Measurements from ENCODE around the gene PIM1. TPM values are rescaled to one million over a fixed set of nuclear protein-coding genes. Genes with fewer than 3 reads are reported as not detected.
A peak's percentile ranks its signal among the peaks of the same experiment; 100 is the strongest.

PIM1 gene
- polyA plus RNA-seq (2011; rRNA removed) (35.3 and 37.5 TPM in 2 replicates), polyA minus RNA-seq (2011; rRNA and poly(A)+ RNA removed) (55.6 and 64.5 TPM in 2 replicates)

DNA sequence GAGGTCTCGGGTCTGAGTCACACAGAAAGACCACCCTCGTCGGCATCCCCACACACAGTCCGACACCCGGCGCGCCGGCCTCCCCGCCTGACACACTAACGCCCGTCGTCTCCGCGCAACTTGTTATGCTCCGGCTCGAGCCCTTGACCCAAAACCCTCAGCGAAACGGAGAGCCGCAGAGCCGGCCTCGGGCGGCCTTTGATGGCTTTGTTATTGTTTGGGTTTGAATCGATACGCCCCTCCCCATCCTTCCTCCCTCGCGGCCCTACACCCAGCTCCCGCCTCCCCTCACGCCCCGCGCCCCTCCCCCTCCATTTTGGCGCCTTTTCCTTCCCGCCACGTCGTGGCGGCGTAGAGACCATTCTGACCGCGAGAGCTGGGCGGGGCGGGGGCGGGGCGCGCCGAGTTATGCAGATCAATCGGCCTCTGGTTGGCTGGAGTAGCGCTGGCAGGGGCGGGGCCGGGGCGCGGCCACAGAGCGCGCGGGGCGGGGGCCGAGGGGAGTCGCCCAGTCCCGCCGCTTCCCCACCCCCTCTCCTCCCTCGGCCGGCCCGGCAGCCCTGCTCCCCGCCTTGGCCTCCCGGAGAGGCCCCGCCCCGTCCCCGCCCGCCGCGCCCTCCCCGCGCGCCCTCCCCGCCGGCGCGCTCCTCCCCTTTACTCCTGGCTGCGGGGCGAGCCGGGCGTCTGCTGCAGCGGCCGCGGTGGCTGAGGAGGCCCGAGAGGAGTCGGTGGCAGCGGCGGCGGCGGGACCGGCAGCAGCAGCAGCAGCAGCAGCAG is at the start of gene PIM1:
PIM1 (plus strand) TSS at position 657 of the 777 bp plus-strand sequence. CDS start 424 bp downstream, outside the sequence.
- DNase-seq (ENCODE audit: low read depth, low spot score), result peak; percentile 95
- ChIA-PET CTCF (interaction anchor here (0.6 to 4.7 kb wide), 9 partner anchors 39 to 318 kb away, joined by 3 to 92 read pairs (median 23); no protein-coding TSS in a partner anchor), POLR2A (interaction anchor here (0.5 to 4.0 kb wide), 16 partner anchors 8 to 148 kb away, joined by 3 to 49 read pairs (median 5); no protein-coding TSS in a partner anchor)
- peak within 1 kb of the TSS; percentile 95 for H3K4me3 ChIP-seq (ENCODE audit: low read depth, low read length)
- TF ChIP-seq, protein P1, sequence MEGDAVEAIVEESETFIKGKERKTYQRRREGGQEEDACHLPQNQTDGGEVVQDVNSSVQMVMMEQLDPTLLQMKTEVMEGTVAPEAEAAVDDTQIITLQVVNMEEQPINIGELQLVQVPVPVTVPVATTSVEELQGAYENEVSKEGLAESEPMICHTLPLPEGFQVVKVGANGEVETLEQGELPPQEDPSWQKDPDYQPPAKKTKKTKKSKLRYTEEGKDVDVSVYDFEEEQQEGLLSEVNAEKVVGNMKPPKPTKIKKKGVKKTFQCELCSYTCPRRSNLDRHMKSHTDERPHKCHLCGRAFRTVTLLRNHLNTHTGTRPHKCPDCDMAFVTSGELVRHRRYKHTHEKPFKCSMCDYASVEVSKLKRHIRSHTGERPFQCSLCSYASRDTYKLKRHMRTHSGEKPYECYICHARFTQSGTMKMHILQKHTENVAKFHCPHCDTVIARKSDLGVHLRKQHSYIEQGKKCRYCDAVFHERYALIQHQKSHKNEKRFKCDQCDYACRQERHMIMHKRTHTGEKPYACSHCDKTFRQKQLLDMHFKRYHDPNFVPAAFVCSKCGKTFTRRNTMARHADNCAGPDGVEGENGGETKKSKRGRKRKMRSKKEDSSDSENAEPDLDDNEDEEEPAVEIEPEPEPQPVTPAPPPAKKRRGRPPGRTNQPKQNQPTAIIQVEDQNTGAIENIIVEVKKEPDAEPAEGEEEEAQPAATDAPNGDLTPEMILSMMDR (IDR thresholded peaks at IDR 0.05; ENCODE audit: low read depth, low read length), result no peak
- H3K9me3 ChIP-seq (ENCODE audit: control insufficient read depth, insufficient read depth, low read length), result peaks cover 7% of the 10 kb centered on the region; the same call in 1 of the 2 replicates
- no peaks in the 10 kb centered on the region for H3K27me3 ChIP-seq (ENCODE audit: control insufficient read depth, insufficient read depth, low read length)
- H3K27ac ChIP-seq (ENCODE audit: low read depth, low read length), result peak within 1 kb of the TSS; percentile 99

- Histone ChIP-seq H3K27me3 (ENCODE audit: control insufficient read depth, insufficient read depth, low read length) (no peaks in the 10 kb centered on the region), H3K4me3 (ENCODE audit: low read depth, low read length) (no peak overlapping the region), H3K9me3 (ENCODE audit: control insufficient read depth, insufficient read depth, low read length) (no peaks in the 10 kb centered on the region; the same call in 1 of the 2 replicates), H3K27ac (ENCODE audit: low read depth, low read length) (no peak overlapping the region)
- POLR2A ChIA-PET, result no interaction called here
- no peak for DNase-seq (ENCODE audit: low read depth, low spot score)
- CTCF ChIA-PET, result no interaction called here
- TF ChIP-seq, protein P1 (IDR thresholded peaks at IDR 0.05; ENCODE audit: low read depth, low read length), result no peak
Observed at GRCh38 chr6:37121556-37121955, 48.4 kb upstream of the PIM1 start.

DNA sequence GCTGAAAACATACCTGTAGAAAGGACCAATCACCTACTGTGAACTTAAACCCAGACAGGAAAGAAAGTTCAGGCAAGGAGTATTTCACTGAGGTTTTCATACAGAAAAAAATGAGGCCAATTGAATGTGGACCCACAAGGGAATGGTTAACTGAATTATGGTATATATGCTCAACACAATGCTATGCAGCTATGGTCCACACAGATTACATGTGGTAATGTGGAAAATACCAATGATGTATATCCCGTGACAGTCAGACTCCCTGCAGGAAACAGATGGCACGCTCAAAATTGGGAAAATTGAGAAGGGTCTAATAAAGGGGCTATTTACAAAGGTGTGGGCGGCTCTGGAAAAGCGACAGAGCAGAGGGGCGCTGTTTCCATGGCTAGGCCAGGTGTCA is 47.1 kb upstream of the PIM1 start:
- POLR2A ChIA-PET, result no interaction called here

GRCh38 chr6:37123957-37124729 is 45.8 kb upstream of the PIM1 start:
- Histone ChIP-seq H3K4me3 (ENCODE audit: low read depth, low read length) (no peak overlapping the region), H3K27me3 (ENCODE audit: control insufficient read depth, insufficient read depth, low read length) (no peaks in the 10 kb centered on the region), H3K27ac (ENCODE audit: low read depth, low read length) (no peak overlapping the region), H3K9me3 (ENCODE audit: control insufficient read depth, insufficient read depth, low read length) (no peaks in the 10 kb centered on the region; the same call in 1 of the 2 replicates)
- CTCF ChIA-PET, result no interaction called here
- POLR2A ChIA-PET, result no interaction called here
- TF ChIP-seq, protein P1 (IDR thresholded peaks at IDR 0.05; ENCODE audit: low read depth, low read length), result peak; percentile 10; the same call in 1 of the 2 replicates
- DNase-seq (ENCODE audit: low read depth, low spot score), result no peak

More for the DNA sequence above, 47.1 kb upstream of the PIM1 start:
- H3K4me3 ChIP-seq (ENCODE audit: low read depth, low read length), result no peak overlapping the region
- H3K9me3 ChIP-seq (ENCODE audit: control insufficient read depth, insufficient read depth, low read length), result no peaks in the 10 kb centered on the region; the same call in 1 of the 2 replicates
- H3K27me3 ChIP-seq (ENCODE audit: control insufficient read depth, insufficient read depth, low read length), result no peaks in the 10 kb centered on the region
- TF ChIP-seq, protein P1 (IDR thresholded peaks at IDR 0.05; ENCODE audit: low read depth, low read length), result no peak
- no peak for DNase-seq (ENCODE audit: low read depth, low spot score)
- H3K27ac ChIP-seq (ENCODE audit: low read depth, low read length), result no peak overlapping the region
- CTCF ChIA-PET, result no interaction called here
